K562 (cell line): ENCODE results near the gene PRDX1. TPM values are rescaled to one million over a fixed set of nuclear protein-coding genes. Genes with fewer than 3 reads are reported as not detected.

ENCODE experiments used
- CEBPB ChIP-seq: fragments of 450-650 bp; IDR thresholded peaks from 2 replicates; pipeline ENCODE4 v1.6.1; 2016; ENCODE audit warnings: missing genetic modification characterization, missing compliant biosample characterization
- EHMT2 ChIP-seq: fragments of 450-650 bp; IDR thresholded peaks from 2 replicates; pipeline ENCODE4 v1.6.1; 2018; ENCODE audit warnings: antibody characterized with exemption
- FOXK2 ChIP-seq, 2 experiments: fragments of 450-650 bp; IDR thresholded peaks in 1 of 2; conservative IDR thresholded peaks in 1 of 2; 2 replicates each; pipeline ENCODE4 v1.6.1; 2016; ENCODE audit warnings: low read depth in 2 of 2, mild to moderate bottlenecking in 1 of 2
- FOXP1 ChIP-seq: sonication (generic); formaldehyde crosslinking; IDR thresholded peaks from 2 replicates; pipeline ENCODE4 v1.8.0; 2022; ENCODE audit warnings: mild to moderate bottlenecking, missing genetic modification reagents
- HDAC2 ChIP-seq: fragments of 450-650 bp; IDR thresholded peaks from 2 replicates; pipeline ENCODE4 v1.6.1; 2016; ENCODE audit warnings: mild to moderate bottlenecking
- MEF2D ChIP-seq: conservative IDR thresholded peaks from 2 replicates; pipeline ENCODE4 v1.6.1; 2016; ENCODE audit warnings: low read depth, missing genetic modification characterization, missing compliant biosample characterization
- SNIP1 ChIP-seq: fragments of 450-650 bp; IDR thresholded peaks from 2 replicates; pipeline ENCODE4 v1.7.1; 2017; ENCODE audit warnings: low read depth, mild to moderate bottlenecking
- ZNF395 ChIP-seq: fragments of 200-800 bp; sonication (Bioruptor generic); IDR thresholded peaks from 2 replicates; pipeline ENCODE4 v1.6.1; 2017; ENCODE audit warnings: missing genetic modification characterization, missing compliant biosample characterization
- polyA plus RNA-seq, 8 experiments: library from polyadenylated mRNA; depleted of rRNA in 4 of 8; stranded (reverse) in 5 of 8; unstranded in 3 of 8; fragments of >200 nt; fragmentation: Nextera tagmentation in 2 of 8; fragmentation: Illumina TruSeq in 1 of 8; extraction: Ambion mirVana in 2 of 8; extraction: Trizol in 1 of 8; gene quantifications; 2 replicates each; pipeline versions ENCODE4 v1.2.1 to v1.2.3, GENCODE V29; 2011 to 2014; ENCODE audit warnings: inconsistent platforms in 1 of 8, missing spikeins in 1 of 8
- total RNA-seq, 7 experiments: library from RNA; depleted of rRNA in 6 of 7; stranded (reverse); fragments of >200 nt in 6 of 7; fragmentation: Illumina TruSeq in 2 of 7; extraction: Trizol in 2 of 7; gene quantifications; 2 replicates each; pipeline versions ENCODE4 v1.2.1 to v1.2.3, GENCODE V29; 2011 to 2021; ENCODE audit warnings: low replicate concordance in 1 of 7
- TF ChIP-seq, protein P1 (sequence below): fragments of 200-600 bp; sonication (generic); IDR thresholded peaks from one replicate; pipeline ENCODE4 v1.6.1; 2012; ENCODE audit warnings: mild to moderate bottlenecking, low read depth, low read length, inconsistent platforms
- TF ChIP-seq, protein P2 (sequence below): fragments of 250-450 bp; sonication (Bioruptor Pico); IDR thresholded peaks from 2 replicates; pipeline ENCODE4 v1.8.0; 2021; ENCODE audit warnings: mild to moderate bottlenecking, moderate library complexity

Gene PRDX1
- total and polyA plus RNA-seq, 9 of the 15 experiments (the other 6 are each of a cell fraction or from before 2014, with no cell fraction given), result 748 to 2,388 (median 1,045) TPM

GRCh38 chr1:45490626-45491486 is 30.8 kb downstream of the PRDX1 start, which contains the start of gene TESK2 (continued):
- TF ChIP-seq, protein P1, sequence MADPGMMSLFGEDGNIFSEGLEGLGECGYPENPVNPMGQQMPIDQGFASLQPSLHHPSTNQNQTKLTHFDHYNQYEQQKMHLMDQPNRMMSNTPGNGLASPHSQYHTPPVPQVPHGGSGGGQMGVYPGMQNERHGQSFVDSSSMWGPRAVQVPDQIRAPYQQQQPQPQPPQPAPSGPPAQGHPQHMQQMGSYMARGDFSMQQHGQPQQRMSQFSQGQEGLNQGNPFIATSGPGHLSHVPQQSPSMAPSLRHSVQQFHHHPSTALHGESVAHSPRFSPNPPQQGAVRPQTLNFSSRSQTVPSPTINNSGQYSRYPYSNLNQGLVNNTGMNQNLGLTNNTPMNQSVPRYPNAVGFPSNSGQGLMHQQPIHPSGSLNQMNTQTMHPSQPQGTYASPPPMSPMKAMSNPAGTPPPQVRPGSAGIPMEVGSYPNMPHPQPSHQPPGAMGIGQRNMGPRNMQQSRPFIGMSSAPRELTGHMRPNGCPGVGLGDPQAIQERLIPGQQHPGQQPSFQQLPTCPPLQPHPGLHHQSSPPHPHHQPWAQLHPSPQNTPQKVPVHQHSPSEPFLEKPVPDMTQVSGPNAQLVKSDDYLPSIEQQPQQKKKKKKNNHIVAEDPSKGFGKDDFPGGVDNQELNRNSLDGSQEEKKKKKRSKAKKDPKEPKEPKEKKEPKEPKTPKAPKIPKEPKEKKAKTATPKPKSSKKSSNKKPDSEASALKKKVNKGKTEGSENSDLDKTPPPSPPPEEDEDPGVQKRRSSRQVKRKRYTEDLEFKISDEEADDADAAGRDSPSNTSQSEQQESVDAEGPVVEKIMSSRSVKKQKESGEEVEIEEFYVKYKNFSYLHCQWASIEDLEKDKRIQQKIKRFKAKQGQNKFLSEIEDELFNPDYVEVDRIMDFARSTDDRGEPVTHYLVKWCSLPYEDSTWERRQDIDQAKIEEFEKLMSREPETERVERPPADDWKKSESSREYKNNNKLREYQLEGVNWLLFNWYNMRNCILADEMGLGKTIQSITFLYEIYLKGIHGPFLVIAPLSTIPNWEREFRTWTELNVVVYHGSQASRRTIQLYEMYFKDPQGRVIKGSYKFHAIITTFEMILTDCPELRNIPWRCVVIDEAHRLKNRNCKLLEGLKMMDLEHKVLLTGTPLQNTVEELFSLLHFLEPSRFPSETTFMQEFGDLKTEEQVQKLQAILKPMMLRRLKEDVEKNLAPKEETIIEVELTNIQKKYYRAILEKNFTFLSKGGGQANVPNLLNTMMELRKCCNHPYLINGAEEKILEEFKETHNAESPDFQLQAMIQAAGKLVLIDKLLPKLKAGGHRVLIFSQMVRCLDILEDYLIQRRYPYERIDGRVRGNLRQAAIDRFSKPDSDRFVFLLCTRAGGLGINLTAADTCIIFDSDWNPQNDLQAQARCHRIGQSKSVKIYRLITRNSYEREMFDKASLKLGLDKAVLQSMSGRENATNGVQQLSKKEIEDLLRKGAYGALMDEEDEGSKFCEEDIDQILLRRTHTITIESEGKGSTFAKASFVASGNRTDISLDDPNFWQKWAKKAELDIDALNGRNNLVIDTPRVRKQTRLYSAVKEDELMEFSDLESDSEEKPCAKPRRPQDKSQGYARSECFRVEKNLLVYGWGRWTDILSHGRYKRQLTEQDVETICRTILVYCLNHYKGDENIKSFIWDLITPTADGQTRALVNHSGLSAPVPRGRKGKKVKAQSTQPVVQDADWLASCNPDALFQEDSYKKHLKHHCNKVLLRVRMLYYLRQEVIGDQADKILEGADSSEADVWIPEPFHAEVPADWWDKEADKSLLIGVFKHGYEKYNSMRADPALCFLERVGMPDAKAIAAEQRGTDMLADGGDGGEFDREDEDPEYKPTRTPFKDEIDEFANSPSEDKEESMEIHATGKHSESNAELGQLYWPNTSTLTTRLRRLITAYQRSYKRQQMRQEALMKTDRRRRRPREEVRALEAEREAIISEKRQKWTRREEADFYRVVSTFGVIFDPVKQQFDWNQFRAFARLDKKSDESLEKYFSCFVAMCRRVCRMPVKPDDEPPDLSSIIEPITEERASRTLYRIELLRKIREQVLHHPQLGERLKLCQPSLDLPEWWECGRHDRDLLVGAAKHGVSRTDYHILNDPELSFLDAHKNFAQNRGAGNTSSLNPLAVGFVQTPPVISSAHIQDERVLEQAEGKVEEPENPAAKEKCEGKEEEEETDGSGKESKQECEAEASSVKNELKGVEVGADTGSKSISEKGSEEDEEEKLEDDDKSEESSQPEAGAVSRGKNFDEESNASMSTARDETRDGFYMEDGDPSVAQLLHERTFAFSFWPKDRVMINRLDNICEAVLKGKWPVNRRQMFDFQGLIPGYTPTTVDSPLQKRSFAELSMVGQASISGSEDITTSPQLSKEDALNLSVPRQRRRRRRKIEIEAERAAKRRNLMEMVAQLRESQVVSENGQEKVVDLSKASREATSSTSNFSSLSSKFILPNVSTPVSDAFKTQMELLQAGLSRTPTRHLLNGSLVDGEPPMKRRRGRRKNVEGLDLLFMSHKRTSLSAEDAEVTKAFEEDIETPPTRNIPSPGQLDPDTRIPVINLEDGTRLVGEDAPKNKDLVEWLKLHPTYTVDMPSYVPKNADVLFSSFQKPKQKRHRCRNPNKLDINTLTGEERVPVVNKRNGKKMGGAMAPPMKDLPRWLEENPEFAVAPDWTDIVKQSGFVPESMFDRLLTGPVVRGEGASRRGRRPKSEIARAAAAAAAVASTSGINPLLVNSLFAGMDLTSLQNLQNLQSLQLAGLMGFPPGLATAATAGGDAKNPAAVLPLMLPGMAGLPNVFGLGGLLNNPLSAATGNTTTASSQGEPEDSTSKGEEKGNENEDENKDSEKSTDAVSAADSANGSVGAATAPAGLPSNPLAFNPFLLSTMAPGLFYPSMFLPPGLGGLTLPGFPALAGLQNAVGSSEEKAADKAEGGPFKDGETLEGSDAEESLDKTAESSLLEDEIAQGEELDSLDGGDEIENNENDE, result no peak
- TF ChIP-seq MEF2D (tag) (no peak), SNIP1 (no peak), CEBPB (tag) (peak; percentile 89), HDAC2 (peak; percentile 67; the same call in 1 of the 2 replicates), ZNF395 (peak; percentile 64; the same call in 1 of the 2 replicates), FOXK2 (conservative IDR thresholded peaks at IDR 0.05 in 1 of 2, IDR thresholded peaks at IDR 0.05 in 1 of 2; ENCODE audit: low read depth in 2 of 2) (peak in 1 of 2 experiments; percentile 53; a peak in 1 of 4 replicates), FOXP1 (CRISPR knock-in tag) (no peak), EHMT2 (no peak)
- TF ChIP-seq, protein P2, sequence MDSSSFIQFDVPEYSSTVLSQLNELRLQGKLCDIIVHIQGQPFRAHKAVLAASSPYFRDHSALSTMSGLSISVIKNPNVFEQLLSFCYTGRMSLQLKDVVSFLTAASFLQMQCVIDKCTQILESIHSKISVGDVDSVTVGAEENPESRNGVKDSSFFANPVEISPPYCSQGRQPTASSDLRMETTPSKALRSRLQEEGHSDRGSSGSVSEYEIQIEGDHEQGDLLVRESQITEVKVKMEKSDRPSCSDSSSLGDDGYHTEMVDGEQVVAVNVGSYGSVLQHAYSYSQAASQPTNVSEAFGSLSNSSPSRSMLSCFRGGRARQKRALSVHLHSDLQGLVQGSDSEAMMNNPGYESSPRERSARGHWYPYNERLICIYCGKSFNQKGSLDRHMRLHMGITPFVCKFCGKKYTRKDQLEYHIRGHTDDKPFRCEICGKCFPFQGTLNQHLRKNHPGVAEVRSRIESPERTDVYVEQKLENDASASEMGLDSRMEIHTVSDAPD, result no peak
